PC-3 (cell line): ENCODE data around the gene NCF1.

Experiments
- EZH2 ChIP-seq: fragments of 300-600 bp; sonication (generic); IDR thresholded peaks from one replicate; pipeline ENCODE4 v1.6.1; 2017; ENCODE audit warnings: antibody characterized with exemption, mild to moderate bottlenecking, low read length; ENCODE audit not compliant: unreplicated experiment
- EZH2phosphoT487 ChIP-seq: fragments of 300-600 bp; sonication (generic); IDR thresholded peaks from 2 replicates; pipeline ENCODE4 v1.6.1; 2018; ENCODE audit warnings: mild to moderate bottlenecking, antibody characterized with exemption, low read length, borderline replicate concordance
- TF ChIP-seq, protein P1 (sequence below): fragments of 300-600 bp; sonication (generic); conservative IDR thresholded peaks from 2 replicates; pipeline ENCODE4 v1.5.1; 2017; ENCODE audit warnings: antibody characterized with exemption, low read depth, mild to moderate bottlenecking, low read length

DNA sequence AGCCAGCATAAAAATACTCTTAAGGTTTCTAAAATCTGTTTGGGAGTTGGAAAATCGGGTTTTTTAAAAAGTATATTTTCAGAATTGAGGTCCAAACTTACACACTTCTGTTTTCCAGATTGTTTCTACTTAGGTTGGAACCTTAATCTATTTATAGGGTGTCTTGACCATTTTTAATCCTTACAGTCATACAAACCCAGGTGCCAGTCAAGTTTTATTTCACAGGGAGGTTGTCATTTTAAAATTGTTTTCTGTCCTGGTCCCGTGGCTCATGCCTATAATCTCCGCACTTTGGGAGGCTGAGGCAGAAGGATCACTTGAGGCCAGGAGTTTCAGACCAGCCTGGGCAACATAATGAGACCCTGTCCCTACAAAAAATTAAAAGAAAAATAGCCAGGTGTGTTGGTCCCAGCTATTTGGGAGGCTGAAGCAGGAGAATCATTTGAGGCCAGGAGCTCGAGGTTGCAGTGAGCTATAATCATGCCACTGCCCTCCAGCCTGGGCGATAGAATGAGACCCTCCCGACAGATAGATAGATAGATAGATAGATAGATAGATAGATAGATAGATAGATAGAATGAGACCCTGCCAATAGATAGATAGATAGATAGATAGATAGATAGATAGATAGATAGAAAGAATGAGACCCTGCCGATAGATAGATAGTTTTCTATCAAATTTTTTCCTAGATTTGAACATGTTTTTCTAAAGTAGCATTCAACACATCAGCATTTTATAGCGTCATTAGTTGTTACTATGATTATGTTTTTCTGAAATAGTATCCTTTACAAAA is 47.3 kb upstream of the NCF1 start:
- TF ChIP-seq, protein P1, sequence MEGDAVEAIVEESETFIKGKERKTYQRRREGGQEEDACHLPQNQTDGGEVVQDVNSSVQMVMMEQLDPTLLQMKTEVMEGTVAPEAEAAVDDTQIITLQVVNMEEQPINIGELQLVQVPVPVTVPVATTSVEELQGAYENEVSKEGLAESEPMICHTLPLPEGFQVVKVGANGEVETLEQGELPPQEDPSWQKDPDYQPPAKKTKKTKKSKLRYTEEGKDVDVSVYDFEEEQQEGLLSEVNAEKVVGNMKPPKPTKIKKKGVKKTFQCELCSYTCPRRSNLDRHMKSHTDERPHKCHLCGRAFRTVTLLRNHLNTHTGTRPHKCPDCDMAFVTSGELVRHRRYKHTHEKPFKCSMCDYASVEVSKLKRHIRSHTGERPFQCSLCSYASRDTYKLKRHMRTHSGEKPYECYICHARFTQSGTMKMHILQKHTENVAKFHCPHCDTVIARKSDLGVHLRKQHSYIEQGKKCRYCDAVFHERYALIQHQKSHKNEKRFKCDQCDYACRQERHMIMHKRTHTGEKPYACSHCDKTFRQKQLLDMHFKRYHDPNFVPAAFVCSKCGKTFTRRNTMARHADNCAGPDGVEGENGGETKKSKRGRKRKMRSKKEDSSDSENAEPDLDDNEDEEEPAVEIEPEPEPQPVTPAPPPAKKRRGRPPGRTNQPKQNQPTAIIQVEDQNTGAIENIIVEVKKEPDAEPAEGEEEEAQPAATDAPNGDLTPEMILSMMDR, result no peak
- TF ChIP-seq EZH2phosphoT487, result no peak
- TF ChIP-seq EZH2, result no peak
